ENCODE results near the gene KCNMB2. TPM values are rescaled to one million over a fixed set of nuclear protein-coding genes. Genes with fewer than 3 reads are reported as not detected.

Gene KCNMB2
- total RNA-seq, 1 experiment from 2014 or later = not detected

GRCh38 chr3:178671377-178671776 is 135.1 kb downstream of the KCNMB2 start:
- ChIA-PET CTCF (no interaction called here), POLR2A (no interaction called here)
- Mint-ChIP-seq H3K36me3 (no peaks in the 10 kb centered on the region), H3K27ac (no peak overlapping the region), H3K4me3 (no peak overlapping the region), H3K9me3 (no peaks in the 10 kb centered on the region), H3K27me3 (ENCODE audit: low read depth) (no peaks in the 10 kb centered on the region), H3K4me1 (peaks cover 5% of the 10 kb centered on the region)
- DNase-seq (ENCODE audit: low spot score) (no peak), ATAC-seq (no peak)
- TF ChIP-seq ATF1 (CRISPR knock-in tag; IDR thresholded peaks at IDR 0.05) (no peak), ATF6 (CRISPR knock-in tag; IDR thresholded peaks at IDR 0.05) (no peak), NR1H2 (CRISPR knock-in tag; IDR thresholded peaks at IDR 0.05) (no peak), ZNF317 (CRISPR knock-in tag; IDR thresholded peaks at IDR 0.05; ENCODE audit: borderline replicate concordance, low read depth) (no peak), SOX15 (CRISPR knock-in tag; IDR thresholded peaks at IDR 0.05) (no peak), TEAD1 (CRISPR knock-in tag; IDR thresholded peaks at IDR 0.05) (no peak), CTCF (IDR thresholded peaks at IDR 0.05) (no peak), GABPB1 (CRISPR knock-in tag; IDR thresholded peaks at IDR 0.05) (no peak), RELA (CRISPR knock-in tag; IDR thresholded peaks at IDR 0.05; ENCODE audit: borderline replicate concordance) (no peak), STAT6 (CRISPR knock-in tag; conservative IDR thresholded peaks at IDR 0.05; ENCODE audit: low read depth) (no peak), TCF7 (CRISPR knock-in tag; IDR thresholded peaks at IDR 0.05; ENCODE audit: low read depth) (no peak), FOXJ3 (CRISPR knock-in tag; IDR thresholded peaks at IDR 0.05; ENCODE audit: borderline replicate concordance) (no peak), NFE2L1 (CRISPR knock-in tag; IDR thresholded peaks at IDR 0.05) (no peak), ELF4 (CRISPR knock-in tag; IDR thresholded peaks at IDR 0.05; ENCODE audit: low read depth) (no peak), E2F4 (CRISPR knock-in tag; IDR thresholded peaks at IDR 0.05; ENCODE audit: borderline replicate concordance, low read depth) (no peak), ZSCAN18 (CRISPR knock-in tag; IDR thresholded peaks at IDR 0.05) (no peak), ZNF425 (CRISPR knock-in tag; conservative IDR thresholded peaks at IDR 0.05) (no peak), ZNF121 (CRISPR knock-in tag; IDR thresholded peaks at IDR 0.05) (no peak), SMAD4 (CRISPR knock-in tag; IDR thresholded peaks at IDR 0.05) (no peak)
